Lower lobe of right lung (tissue), 2 donors: Measurements from ENCODE around the gene COASY. TPM values are rescaled to one million over a fixed set of nuclear protein-coding genes. Genes with fewer than 3 reads are reported as not detected.

Source experiments
- ATAC-seq, 2 donors: fragments of 200-7000 bp; cut with Tn5 transposase; one replicate each; pipeline ENCODE4 v1.9.1; 2020 to 2022; ENCODE audit warnings: mild to moderate bottlenecking in 2 of 2, moderate library complexity in 2 of 2
- DNase-seq: peaks from one replicate; pipeline ENCODE4 v3.0.0-alpha.2; 2020
- H3K27ac ChIP-seq: fragments of 200-600 bp; one replicate; pipeline ENCODE4 v1.8.0; 2022
- H3K27me3 ChIP-seq: fragments of 200-600 bp; one replicate; pipeline ENCODE4 v1.8.0; 2022; ENCODE audit warnings: low read depth
- H3K36me3 ChIP-seq: fragments of 200-600 bp; one replicate; pipeline ENCODE4 v1.8.0; 2022; ENCODE audit warnings: mild to moderate bottlenecking
- H3K4me1 ChIP-seq: fragments of 200-600 bp; one replicate; pipeline ENCODE4 v1.8.0; 2022
- H3K4me3 ChIP-seq: fragments of 200-600 bp; one replicate; pipeline ENCODE4 v1.8.0; 2022; ENCODE audit warnings: mild to moderate bottlenecking
- H3K9me3 ChIP-seq: fragments of 200-600 bp; one replicate; pipeline ENCODE4 v1.8.0; 2022
- intact Hi-C: fragments of 100-400 bp; cut with DNase I; formaldehyde crosslinking; loops from one replicate; pipeline ENCODE4 v1.11.0; 2022
- microRNA-seq: library from miRNA; unstranded; fragments of <30 nt; microRNA quantifications from one replicate; pipeline ENCODE4 v1.2.0, GENCODE V29; 2020; ENCODE audit warnings: borderline number of aligned reads
- total RNA-seq: library from RNA; stranded (reverse); fragmentation: NEBNext Ultra II Directional; extraction: Animal tissue kit (Norgen Biotek cat#: 25700); gene quantifications from one replicate; pipeline ENCODE4 v1.2.1, GENCODE V29; 2021
- TF ChIP-seq, protein P1 (sequence below): fragments of 200-600 bp; IDR thresholded peaks from one replicate; pipeline ENCODE4 v1.8.0; 2022; ENCODE audit warnings: antibody characterized with exemption, mild to moderate bottlenecking
- donor health status: DM: no; HTN: yes; CAD: no; lungs with severe emphysema.

The COASY gene
- total RNA-seq, 1 donor from 2014 or later = 65.8 TPM

DNA sequence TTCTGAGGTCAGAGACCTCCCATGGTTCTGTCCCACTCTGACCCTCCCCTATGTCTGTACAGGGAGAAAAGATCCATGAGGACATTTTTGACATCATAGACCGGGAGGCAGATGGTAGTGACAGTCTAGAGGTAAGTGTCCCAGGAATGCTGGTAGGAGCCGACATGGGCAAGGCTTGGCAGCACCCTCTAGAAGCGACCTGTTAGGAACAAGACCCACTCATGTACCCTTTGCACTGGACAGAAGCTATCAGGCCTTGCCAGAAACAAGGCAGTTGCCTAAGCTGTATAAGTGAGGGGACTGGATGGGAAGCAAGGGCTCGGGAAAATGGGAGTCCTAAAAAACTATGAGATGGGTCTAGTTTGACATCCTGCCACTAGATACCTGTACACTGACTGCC, 50.1 kb downstream of the COASY start:
- no peak for DNase-seq

DNA sequence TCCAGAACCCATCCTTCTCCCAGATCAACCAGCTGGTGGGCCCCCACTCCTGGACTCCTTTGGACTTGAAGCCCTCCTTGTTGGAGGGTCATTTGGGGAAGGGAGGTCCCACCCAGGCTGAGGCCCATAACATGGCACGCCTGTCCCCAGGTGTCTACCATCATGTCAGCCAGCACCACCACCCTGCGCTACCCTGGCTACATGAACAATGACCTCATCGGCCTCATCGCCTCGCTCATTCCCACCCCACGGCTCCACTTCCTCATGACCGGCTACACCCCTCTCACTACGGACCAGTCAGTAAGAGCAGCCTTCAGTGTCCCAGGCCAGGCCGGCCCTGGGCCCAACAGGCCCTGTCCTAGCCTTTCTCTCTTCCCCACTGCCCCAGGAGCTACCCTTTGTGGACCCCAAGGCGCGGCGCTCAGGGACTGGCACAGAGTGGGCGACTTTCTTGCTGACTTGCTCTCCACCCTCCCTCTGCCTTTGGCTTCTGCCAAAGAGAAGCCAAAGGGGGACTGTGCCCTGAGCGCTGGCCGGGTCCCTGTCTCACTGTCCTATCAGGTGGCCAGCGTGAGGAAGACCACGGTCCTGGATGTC, 51.8 kb downstream of the COASY start:
- DNase-seq (no peak), ATAC-seq (no peak)
- TF ChIP-seq, protein P1, sequence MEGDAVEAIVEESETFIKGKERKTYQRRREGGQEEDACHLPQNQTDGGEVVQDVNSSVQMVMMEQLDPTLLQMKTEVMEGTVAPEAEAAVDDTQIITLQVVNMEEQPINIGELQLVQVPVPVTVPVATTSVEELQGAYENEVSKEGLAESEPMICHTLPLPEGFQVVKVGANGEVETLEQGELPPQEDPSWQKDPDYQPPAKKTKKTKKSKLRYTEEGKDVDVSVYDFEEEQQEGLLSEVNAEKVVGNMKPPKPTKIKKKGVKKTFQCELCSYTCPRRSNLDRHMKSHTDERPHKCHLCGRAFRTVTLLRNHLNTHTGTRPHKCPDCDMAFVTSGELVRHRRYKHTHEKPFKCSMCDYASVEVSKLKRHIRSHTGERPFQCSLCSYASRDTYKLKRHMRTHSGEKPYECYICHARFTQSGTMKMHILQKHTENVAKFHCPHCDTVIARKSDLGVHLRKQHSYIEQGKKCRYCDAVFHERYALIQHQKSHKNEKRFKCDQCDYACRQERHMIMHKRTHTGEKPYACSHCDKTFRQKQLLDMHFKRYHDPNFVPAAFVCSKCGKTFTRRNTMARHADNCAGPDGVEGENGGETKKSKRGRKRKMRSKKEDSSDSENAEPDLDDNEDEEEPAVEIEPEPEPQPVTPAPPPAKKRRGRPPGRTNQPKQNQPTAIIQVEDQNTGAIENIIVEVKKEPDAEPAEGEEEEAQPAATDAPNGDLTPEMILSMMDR = no peak
- Histone ChIP-seq H3K9me3 (no peaks in the 10 kb centered on the region), H3K4me3 (no peak overlapping the region), H3K4me1 (peaks cover 19% of the 10 kb centered on the region), H3K36me3 (peaks cover 45% of the 10 kb centered on the region), H3K27ac (no peak overlapping the region), H3K27me3 (no peaks in the 10 kb centered on the region)
- intact Hi-C loops = no loop called here

More for the DNA sequence above, 50.1 kb downstream of the COASY start:
- no peak overlapping the region for H3K4me3 ChIP-seq
- no peak for ATAC-seq
- H3K27me3 ChIP-seq = no peaks in the 10 kb centered on the region
- peaks cover 24% of the 10 kb centered on the region for H3K4me1 ChIP-seq
- H3K27ac ChIP-seq = no peak overlapping the region
- H3K9me3 ChIP-seq = no peaks in the 10 kb centered on the region
- intact Hi-C loops = no loop called here
- H3K36me3 ChIP-seq = peaks cover 45% of the 10 kb centered on the region
- TF ChIP-seq, protein P1 = no peak

Small RNA genes within 50 kb of the gene (microRNA-seq; reads per million reads assigned to microRNA genes)
- 9.0 reads per million, percentile 13 among the genes with 10 or more reads in this experiment for gene MIR5010

Other genes with a start within 250 kb of the COASY start
- 278 TPM for gene STAT3, start 173.7 kb upstream of the COASY start, total RNA-seq
- gene CAVIN1, start 138.9 kb upstream of the COASY start, total RNA-seq = 269 TPM
- 107 TPM for gene ATP6V0A1, start 103.3 kb upstream of the COASY start, total RNA-seq
- gene NAGLU, start 25.9 kb upstream of the COASY start, total RNA-seq = 39.1 TPM
- 2.2 TPM for gene HSD17B1, start 9.2 kb upstream of the COASY start, total RNA-seq
- gene MLX, start 5.0 kb downstream of the COASY start, total RNA-seq = 70.5 TPM
- 4.8 TPM for gene PSMC3IP, start 15.6 kb downstream of the COASY start, total RNA-seq
- gene RETREG3, start 47.2 kb downstream of the COASY start, total RNA-seq = 70.7 TPM
- 30.3 TPM for gene TUBG1, start 47.5 kb downstream of the COASY start, total RNA-seq
- 16.8 TPM for gene TUBG2, start 97.1 kb downstream of the COASY start, total RNA-seq
- 18.3 TPM for gene PLEKHH3, start 114.8 kb downstream of the COASY start, total RNA-seq
- gene CCR10, start 119.7 kb downstream of the COASY start, total RNA-seq = 1.4 TPM
- gene CNTNAP1, start 120.4 kb downstream of the COASY start, total RNA-seq = 9.0 TPM
- gene EZH1, start 182.9 kb downstream of the COASY start, total RNA-seq = 56.2 TPM
- 127 TPM for gene RAMP2, start 199.1 kb downstream of the COASY start, total RNA-seq
- gene VPS25, start 211.3 kb downstream of the COASY start, total RNA-seq = 42.1 TPM
- gene WNK4, start 218.5 kb downstream of the COASY start, total RNA-seq = 0.47 TPM
- 54.5 TPM for gene COA3, start 236.6 kb downstream of the COASY start, total RNA-seq
- gene CNTD1, start 236.7 kb downstream of the COASY start, total RNA-seq = 1.6 TPM